HFF-Myc (cell line): Measurements from ENCODE around the gene MCCC1.

Source experiments
- DNase-seq: peaks from one replicate; pipeline ENCODE4 v3.0.0-alpha.2; 2011; ENCODE audit warnings: low read depth; ENCODE audit errors: extremely low read depth
- H3K4me3 ChIP-seq: replicated peaks from 2 replicates; pipeline ENCODE4 v1.5.1; 2011; ENCODE audit warnings: low read depth, mild to moderate bottlenecking, control low read depth, low read length
- CTCF ChIP-seq: IDR thresholded peaks from 2 replicates; pipeline ENCODE4 v1.5.1; 2012; ENCODE audit warnings: mild to moderate bottlenecking, low read depth, low read length, control low read depth; ENCODE audit errors: missing control alignments

The MCCC1 gene

GRCh38 chr3:183099026-183099837 is at the start of gene MCCC1:
MCCC1 (minus strand) TSS chr3:183099496; CDS start chr3:183099440, 56 bp downstream.
- TF ChIP-seq CTCF = no peak
- H3K4me3 ChIP-seq = peak within 1 kb of the TSS; percentile 94
- DNase-seq = peak; percentile 97

GRCh38 chr3:183148056-183148455 is 48.8 kb upstream of the MCCC1 start:
- no peak for DNase-seq
- TF ChIP-seq CTCF = no peak
- H3K4me3 ChIP-seq = no peak overlapping the region

- no peak for DNase-seq
- no peak overlapping the region for H3K4me3 ChIP-seq
- no peak for TF ChIP-seq CTCF
Observed at GRCh38 chr3:183144363-183144762, 45.1 kb upstream of the MCCC1 start.

GRCh38 chr3:183142199-183142598 is 42.9 kb upstream of the MCCC1 start:
- no peak overlapping the region for H3K4me3 ChIP-seq
- no peak for DNase-seq
- TF ChIP-seq CTCF = no peak

GRCh38 chr3:183134844-183135243 is 35.5 kb upstream of the MCCC1 start:
- no peak for TF ChIP-seq CTCF
- no peak for DNase-seq
- no peak overlapping the region for H3K4me3 ChIP-seq

- no peak for TF ChIP-seq CTCF
- no peak overlapping the region for H3K4me3 ChIP-seq
Observed at GRCh38 chr3:183132409-183132808, 33.1 kb upstream of the MCCC1 start.

GRCh38 chr3:183131735-183132134 is 32.4 kb upstream of the MCCC1 start:
- no peak for TF ChIP-seq CTCF
- H3K4me3 ChIP-seq = no peak overlapping the region
- no peak for DNase-seq

More at GRCh38 chr3:183132409-183132808, 33.1 kb upstream of the MCCC1 start:
- no peak for DNase-seq
